ENCODE data around the gene PLXND1. TPM values are rescaled to one million over a fixed set of nuclear protein-coding genes. Genes with fewer than 3 reads are reported as not detected.
A peak's percentile ranks its signal among the peaks of the same experiment; 100 is the strongest.
"Not testable (repeated sequence)": the region's sequence is repeated elsewhere in the genome, so short reads cannot be mapped to it uniquely, and the experiment has no call there.

The PLXND1 gene
- total RNA-seq, 1 donor from 2014 or later, result 29.6 TPM

DNA sequence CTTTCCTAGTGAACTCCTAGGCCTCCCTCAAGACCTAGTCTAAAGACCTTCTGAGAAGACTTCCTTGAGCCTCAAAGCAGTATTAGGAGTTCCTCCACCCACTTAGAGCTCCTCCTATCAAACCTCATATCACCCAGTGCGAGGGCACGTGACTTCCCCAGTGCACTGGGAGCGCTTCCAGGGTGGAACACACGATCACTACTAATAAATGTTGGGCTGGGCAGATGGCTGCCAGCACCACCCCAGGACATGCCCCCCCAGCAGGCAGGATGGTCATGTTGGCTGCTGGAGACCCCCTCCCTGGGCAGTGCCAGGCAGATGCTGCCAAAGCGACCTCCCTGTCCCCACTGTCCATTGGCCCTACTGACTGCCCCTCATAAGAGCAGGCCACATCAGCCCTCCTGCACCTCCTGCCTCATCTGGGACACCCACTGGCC, 8.5 kb upstream of the PLXND1 start:
- DNase-seq (ENCODE audit: low read depth), result no peak

GRCh38 chr3:129614435-129614834, 8.0 kb upstream of the PLXND1 start:
- DNase-seq (ENCODE audit: low read depth), result no peak

DNA sequence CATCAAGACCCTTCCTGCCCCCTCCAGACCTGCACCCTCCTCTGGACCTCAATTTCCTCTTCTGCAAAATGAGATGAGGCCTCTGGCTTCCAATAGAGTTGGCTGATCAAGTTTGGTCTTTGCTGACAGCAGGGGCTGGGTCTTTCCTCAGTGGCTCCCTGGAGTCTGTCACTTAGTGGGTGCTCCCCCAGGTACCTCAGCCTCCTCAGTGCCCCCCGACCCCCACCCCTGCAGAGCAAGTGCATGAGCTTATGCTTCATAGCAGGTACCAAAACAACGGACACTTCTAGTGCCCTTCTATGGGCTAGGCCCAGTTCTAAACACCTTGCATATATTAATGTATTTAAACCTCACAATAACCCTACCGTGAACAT, 6.9 kb upstream of the PLXND1 start:
- no peak for DNase-seq (ENCODE audit: low read depth)

DNA sequence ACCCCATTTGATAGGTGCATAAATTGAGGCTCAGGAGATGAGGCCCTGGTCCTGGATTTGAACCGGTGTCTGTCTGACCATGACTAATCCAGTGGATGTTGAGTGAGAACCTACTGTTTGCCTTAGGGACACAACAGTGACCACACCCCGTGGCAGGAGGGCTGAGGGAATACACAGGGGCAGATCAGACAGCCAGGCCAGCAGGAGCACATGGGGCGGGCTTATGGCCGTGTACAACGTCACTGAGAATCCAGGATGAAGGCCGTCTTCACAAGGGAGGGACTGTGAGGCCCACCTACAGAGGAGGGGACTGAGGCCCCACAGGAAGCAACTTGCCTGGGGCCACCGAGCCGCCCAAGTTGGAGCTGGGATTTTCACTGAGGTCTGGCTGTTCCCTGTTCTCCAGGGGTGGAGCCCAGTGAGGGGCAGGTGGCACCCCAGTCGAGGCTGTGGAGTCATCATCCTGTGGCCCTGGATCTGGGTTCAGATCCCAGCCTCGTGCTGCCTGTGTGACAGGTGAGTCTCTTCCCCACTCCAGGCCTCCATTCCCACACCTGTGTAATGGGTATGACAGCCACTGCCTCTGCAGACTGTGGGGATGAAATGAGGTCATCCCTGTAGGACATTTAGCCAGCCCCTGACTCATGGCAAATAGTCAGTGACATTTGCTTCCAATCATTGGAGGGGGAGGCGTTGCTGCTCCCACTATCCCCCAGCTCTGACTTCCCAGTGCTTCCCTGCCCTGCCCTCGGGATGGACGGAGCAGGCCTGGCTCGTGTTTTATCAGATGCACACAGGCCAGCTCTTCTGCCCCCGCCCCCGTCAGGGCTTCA, 6.3 kb upstream of the PLXND1 start:
- DNase-seq (ENCODE audit: low read depth), result no peak

GRCh38 chr3:129611812-129612533, 5.5 kb upstream of the PLXND1 start:
- DNase-seq (ENCODE audit: low read depth), result no peak

GRCh38 chr3:129611446-129611800, 4.9 kb upstream of the PLXND1 start:
- no peak for DNase-seq (ENCODE audit: low read depth)

GRCh38 chr3:129610794-129611445, 4.4 kb upstream of the PLXND1 start:
- DNase-seq (ENCODE audit: low read depth), result not testable (repeated sequence)

DNA sequence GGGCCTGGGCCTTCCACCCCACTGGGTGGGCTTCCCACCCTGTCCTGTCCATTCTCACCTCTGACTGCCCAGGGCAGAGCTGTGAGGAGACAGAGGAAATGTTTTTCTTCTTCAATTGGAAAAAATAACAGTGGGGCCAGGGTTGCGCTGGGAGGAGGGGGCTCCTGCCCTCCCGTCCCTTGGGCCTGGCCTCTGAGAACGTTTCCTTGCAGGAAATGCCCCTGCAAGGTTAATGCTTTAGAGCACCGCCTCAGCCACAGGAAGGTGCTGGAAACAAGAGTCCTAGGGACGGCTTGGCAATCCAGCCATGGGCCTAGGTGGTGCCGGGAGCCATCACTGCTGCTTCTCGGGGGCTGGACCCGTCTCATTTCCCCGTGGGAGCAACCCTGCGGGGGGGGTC, 3.8 kb upstream of the PLXND1 start:
- no peak for DNase-seq (ENCODE audit: low read depth)

GRCh38 chr3:129609591-129610182, 3.2 kb upstream of the PLXND1 start:
- DNase-seq (ENCODE audit: low read depth), result no peak

- no peak for DNase-seq (ENCODE audit: low read depth)
These were observed 2.6 kb upstream of the PLXND1 start for GRCh38 chr3:129608936-129609590.

DNA sequence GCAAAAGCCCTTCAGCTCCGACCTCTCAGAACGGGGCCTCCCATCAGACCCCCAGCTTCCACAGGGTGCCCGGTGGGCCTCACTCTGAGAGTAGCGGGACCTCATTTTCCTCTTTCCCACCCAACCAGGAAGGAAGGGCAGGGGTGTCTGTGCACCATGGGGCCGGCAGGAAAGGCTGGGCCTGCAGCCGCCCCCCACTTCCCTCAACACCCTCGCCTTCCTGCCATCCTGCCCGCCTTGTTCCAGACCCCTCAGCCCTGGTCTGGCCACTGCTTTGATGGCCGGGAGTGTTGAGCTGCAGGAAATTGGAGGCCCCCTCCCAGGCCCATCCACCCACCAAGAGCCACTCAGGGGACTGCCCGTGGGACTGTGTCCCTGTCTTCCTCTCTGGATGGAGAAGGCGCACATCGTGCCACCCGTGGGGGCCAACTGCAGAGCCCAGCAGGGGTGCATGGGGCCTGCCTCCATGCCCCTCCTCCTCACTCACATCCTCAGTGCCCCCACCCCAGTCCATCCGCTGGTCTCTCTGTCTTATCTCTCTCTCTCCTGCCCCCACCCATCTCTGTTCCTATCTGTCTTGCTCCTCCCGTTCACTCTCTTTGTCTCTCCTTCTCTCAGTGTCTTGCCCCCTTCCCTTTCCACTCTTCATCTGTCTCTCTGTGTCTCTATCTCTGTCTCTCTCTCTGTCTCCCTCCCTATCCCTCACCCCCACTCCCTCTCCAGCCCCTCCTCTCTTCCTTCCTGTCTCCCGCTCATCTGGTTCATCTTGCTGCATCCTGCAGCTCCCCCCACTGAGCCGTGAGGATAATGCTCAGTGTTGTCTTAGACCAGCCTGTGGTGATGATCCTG, 1.8 kb upstream of the PLXND1 start:
- peak; percentile 21 for DNase-seq (ENCODE audit: low read depth)

- DNase-seq (ENCODE audit: low read depth), result no peak
These were observed 1.1 kb upstream of the PLXND1 start for GRCh38 chr3:129607391-129608068.

DNA sequence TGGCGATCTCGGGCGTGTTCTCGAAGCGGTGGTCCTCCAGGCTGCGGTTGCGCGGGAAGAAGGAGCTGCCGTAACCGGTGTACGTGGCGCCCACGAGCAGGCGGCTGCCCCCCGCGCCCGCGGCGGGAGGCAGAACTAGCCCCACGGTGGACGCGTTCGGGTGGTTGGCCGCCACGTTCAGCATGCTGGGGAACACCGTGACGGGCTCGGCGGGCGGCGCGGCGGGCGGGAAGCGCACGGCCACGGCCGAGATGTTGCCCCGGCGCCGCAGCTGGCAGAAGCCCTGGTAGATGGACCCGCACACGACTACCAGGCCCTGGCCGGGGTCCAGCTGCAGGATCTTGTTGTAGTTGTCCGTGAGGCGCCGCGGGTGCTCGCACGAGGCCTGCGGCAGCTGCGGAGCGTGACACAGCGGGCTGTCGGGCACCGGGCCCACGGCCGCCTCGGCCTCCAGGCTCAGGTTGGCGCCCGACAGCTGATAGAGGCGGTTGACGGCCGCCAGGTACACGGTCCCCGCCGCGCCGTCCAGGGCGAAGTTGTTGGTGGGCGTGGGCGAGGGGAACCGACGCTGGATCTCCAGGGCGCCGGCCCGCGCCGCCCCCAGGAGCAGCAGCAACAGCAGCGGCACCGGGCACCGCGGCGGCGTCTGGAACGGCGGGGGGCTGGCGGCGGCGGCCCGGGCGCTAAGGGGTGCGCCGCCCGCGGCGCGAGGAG, 397 bp downstream of the PLXND1 start:
- no peak for DNase-seq (ENCODE audit: low read depth)

- no peak for DNase-seq (ENCODE audit: low read depth)
These were observed 1.1 kb downstream of the PLXND1 start for GRCh38 chr3:129605203-129605921.

DNA sequence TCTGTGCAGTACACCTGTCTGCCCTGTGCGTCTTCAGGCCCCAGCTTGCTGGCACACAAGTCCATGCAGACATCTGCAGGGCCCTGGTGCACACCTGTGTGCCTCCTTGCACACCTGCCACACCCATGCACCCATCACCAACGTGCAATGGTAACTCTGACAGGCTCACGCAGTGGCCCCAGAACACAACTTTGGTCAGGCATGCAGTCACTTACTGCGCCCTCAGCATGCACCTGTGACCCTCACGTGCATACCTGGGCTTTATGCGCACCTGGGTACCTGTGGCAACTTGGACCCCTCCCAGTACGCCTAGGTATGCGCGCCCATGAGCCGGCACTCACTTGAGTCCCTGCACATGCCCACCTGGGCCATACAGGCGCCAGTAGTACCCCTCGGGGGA, 1.7 kb downstream of the PLXND1 start:
- DNase-seq (ENCODE audit: low read depth), result no peak

GRCh38 chr3:129603991-129604749, 2.3 kb downstream of the PLXND1 start:
- DNase-seq (ENCODE audit: low read depth), result no peak

GRCh38 chr3:129603561-129603942, 2.9 kb downstream of the PLXND1 start:
- no peak for DNase-seq (ENCODE audit: low read depth)
